Stimulated activated CD4-positive, alpha-beta T cell treated with anti-CD3 and anti-CD28 coated beads, Interleukin-1b, Interleukin-23, amount 100 ng/mL, for 1 hour (primary cell): ENCODE data around the gene ADGRL3.
"Not testable (repeated sequence)": the region's sequence is repeated elsewhere in the genome, so short reads cannot be mapped to it uniquely, and the experiment has no call there.

Experiments used
- DNase-seq, 2 donors: peaks; one replicate each; pipeline ENCODE4 v3.0.0-alpha.2; 2020; ENCODE audit warnings: low read depth in 2 of 2

Gene ADGRL3

DNA sequence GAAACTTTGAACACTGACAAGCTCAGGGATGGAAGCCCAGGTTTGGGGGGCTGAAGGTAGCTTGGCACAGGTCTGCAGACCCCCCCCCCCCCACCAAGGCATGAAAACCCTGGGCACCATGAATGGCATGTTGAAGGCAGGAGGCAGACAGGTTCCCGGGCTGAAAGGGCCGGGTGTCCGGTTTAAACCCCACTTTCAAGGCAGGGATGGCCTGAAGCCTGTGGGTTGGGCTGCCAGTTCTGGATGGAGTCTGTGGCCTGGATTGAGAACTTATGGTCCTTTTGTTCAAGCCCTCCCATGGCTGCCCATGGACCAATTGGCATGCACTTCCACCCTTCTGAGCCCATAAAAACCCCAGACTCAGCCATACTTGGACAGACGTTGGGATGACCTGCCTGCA, 616.9 kb downstream of the ADGRL3 start:
- no peak for DNase-seq

GRCh38 chr4:61820136-61820535, 620.0 kb downstream of the ADGRL3 start:
- DNase-seq: no peak

DNA sequence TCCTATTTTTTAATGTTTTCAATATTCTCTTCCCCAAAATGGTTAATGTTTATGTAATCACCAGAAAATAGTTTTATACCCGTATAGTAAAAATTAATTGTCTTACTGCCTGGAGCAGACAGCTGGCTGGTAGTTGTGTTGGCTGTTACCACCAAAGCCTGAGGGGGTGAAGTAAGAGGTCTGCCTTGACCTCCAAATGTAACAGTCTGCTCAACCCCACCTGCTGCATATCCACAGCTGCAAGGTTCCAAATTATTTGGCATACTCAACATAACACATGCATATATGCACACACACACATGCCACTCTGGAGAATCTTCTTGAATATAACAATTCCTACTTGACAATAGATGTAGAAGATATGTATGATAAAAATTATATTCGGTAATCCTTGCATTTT, 624.3 kb downstream of the ADGRL3 start:
- DNase-seq: no peak

GRCh38 chr4:61827907-61828391, 627.8 kb downstream of the ADGRL3 start:
- DNase-seq: no peak

DNA sequence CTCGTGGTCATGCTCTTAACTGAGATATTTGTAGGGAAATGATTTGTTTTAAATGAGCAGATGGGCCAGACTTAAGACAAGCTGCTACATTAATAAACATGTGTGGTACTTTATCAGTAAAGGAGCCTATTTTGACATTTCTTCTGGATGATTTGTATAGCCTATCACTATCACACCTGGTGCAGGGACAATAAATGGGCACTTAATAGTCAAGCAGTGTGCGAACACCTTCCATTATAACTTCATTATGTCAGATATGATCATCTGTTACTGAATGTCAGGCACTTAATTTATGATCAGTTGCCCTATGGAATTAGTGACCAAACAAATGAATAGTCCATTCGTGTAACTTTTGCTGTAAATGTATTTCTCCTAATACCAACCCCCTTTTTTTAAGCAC, 628.8 kb downstream of the ADGRL3 start:
- DNase-seq: no peak

- no peak for DNase-seq
Observed at GRCh38 chr4:61831987-61832386, 631.9 kb downstream of the ADGRL3 start.

GRCh38 chr4:61837395-61837794, 637.3 kb downstream of the ADGRL3 start:
- DNase-seq: no peak

DNA sequence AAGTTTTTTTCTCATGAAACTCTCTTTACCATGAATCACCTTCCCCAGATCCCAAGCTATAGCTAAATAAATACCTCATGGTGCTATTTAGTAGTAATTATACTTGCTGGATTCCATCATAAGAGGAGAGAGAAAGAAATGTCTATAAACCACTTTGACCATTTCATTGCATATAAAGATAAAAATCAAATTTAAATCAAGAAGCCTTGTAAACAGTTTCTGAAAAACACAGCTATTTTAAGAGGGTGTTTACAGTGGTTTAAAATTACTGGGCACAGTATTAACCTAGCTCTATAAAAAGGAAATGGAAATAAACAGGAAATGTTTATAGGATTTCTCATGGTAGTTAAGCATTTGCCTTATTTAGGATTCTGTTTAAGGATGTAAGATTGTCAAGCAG, 637.9 kb downstream of the ADGRL3 start:
- no peak for DNase-seq

DNA sequence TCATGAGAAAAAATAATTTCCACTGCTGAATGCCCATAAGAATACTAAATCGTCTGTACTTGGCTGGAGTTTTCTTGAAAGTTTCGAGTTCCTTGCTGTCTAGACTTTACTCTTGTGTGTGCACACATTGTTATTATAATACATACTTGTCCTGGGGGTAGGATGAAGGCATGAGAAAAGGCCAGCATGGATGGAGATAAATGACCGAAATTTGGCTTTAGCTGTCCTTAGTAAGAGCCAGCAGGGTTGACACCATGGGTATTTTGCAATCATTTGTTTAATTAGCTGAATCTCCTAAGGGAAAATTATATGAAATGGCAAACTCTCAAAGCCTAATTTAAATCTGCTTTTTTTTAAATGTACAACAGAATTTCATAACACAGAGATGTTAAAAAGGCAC, 641.6 kb downstream of the ADGRL3 start:
- DNase-seq: no peak

- no peak for DNase-seq
Observed at GRCh38 chr4:61851126-61851525, 651.0 kb downstream of the ADGRL3 start.

- DNase-seq: not testable (repeated sequence)
Observed at GRCh38 chr4:61852105-61852504, 652.0 kb downstream of the ADGRL3 start.

- no peak for DNase-seq
Observed at GRCh38 chr4:61853041-61853440, 652.9 kb downstream of the ADGRL3 start.

GRCh38 chr4:61860376-61860775, 660.2 kb downstream of the ADGRL3 start:
- no peak for DNase-seq

DNA sequence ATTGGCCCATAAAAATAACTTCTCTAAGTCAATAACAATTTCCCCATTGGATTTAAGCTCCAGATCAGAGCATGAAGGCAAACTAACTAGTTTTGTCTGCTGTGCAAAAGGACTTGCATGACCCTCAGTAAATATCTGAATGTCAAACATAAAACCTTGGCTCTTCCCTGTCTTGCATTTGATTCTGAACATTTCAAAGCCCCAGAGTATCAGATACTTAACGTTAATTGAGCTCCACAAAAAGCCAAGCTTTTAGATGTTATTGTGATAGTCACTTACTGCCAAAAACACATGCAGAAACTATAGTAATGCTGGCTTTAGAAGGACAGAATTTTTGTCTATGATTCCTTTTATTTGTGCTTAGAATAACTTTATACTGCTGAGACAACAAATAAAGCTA, 664.2 kb downstream of the ADGRL3 start:
- no peak for DNase-seq

DNA sequence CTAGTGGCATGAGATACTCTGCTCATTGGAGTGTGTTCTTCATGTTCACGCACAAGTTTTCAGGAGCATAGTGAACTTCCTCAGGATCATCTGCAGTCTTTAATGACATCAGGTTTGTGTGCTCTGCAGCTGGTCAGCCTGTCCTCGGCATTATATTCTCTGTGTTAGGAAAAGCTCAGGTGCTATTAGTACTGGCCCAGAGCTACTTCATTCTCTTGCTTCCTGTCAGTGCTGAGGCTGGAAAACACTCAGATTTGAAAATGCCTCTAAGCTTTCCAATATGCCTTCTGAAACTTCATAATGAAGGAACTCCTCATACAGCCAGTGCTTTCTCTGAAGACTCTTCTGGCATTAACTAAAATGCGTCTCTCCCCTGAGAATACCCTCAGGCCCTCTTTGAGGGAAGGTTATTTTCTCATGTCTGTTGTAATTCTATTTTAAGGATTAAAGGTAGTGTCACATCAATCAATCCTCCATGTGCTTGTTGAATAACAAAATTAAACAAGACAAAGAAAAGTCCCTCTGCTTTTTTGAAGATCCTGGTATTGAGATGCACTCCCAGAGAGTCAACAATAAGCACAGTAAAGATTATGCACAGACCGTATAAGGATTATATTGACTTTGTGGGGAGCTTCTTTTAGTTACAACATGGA, 666.4 kb downstream of the ADGRL3 start:
- no peak for DNase-seq

DNA sequence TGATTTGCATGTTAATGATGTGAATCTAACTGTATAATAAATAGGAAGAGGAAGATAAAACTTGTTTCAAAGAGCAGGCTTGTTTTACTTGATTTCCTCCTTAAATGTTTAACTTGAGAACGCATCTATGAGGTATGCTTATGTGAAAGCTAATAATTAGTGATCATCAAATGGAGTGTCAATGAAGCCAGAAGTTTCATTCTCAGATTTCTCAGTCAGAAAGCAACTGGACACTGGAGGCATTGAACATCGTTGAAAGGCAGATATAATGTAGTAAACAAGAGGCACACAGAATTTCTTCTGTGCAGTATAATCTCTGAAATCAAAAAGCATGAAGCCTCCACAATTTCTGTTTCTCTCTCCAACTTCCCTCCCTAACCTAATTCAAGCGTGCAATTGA, 672.9 kb downstream of the ADGRL3 start:
- no peak for DNase-seq

DNA sequence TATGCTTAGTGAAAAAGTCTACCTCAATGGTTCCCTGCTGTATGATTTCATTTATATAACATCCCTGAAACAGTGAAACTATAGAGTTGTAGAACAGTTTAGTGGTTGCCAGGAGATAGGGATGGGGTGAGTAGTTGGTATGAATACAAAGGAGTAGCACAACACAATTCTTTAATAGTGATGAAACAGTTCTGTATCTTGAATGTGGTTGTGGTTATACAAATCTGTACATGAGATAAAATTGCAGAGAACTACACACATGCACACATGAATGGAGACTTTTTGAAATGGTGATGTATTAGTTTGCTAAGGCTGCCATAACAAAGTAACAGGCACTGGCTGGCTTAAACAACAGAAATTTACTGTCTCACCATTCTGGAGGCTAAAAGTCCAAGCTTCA, 677.1 kb downstream of the ADGRL3 start:
- no peak for DNase-seq

DNA sequence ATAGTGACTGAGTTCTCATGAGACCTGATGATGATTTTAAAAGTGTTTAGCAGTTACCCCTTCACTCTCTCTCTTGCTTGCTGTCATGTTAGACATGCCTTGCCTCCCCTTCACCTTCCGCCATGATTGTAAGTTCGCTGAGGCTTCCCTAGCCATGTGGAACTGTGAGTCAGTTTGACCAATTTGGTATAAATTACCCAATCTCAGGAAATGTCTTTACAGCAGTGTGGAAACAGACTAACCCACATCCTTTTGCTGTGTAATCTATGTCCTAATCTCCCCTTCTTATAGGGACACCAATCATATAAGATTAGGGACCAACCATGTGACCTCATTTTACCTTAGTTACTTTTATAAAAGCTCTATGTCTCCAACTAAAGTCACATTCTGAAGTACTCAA, 677.8 kb downstream of the ADGRL3 start:
- no peak for DNase-seq

DNA sequence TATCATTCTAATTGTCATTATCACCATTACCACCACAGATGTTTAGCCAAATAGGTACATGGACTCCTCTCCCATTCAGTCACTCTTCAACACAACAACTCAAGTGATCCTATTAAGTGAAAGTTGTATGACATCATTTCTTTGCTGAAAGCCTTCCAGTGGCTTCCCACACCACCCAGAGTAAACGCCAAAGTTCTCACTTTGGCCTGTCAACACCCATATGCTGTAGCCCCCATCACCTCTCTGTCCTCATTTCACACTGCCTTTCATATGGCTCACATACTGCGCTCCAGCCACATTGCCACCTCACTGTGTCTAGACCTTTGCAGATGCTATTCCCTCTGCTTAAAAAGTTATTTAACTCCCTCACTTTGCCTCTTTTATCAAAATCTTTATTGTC, 682.3 kb downstream of the ADGRL3 start:
- no peak for DNase-seq

- no peak for DNase-seq
Observed at GRCh38 chr4:61886131-61886530, 686.0 kb downstream of the ADGRL3 start.

GRCh38 chr4:61889117-61889516, 689.0 kb downstream of the ADGRL3 start:
- no peak for DNase-seq

- DNase-seq: no peak
Observed at GRCh38 chr4:61890321-61890720, 690.2 kb downstream of the ADGRL3 start.

DNA sequence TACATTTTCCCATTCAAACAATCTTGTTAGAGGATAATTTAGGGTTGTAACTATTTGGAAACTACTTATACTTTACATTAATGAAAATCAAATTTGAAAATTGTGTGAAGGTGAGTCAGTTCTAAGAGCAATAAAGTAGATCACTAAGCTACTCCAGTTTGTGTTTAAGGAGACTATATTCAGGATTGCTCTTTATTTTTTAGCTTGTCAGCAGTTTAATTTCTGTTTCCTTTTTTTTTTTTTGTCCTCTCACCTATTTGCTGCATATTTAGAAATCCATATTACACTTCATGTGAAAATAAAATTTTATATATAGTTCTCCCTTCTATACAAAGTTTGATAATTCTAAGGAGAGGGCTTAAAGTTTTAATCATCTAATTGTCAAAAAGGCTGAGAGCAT, 691.8 kb downstream of the ADGRL3 start:
- DNase-seq: no peak

DNA sequence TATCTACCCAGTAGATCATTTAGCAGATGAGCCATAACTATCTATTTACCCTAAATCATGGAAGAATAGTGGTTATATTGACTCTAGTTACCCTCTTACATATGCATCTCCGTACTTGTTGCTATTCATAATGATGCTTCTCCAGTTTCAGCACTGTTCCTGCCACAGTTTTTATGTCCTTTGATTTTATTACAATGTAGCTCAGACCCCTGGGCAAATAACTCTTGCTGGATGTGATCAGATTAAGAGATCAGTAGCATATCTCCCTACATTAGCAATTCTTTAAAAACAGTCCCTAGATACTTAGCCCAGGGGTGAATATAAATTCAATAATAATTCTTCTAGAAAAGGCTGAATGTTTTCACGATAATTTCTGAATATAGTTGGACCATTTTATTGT, 696.5 kb downstream of the ADGRL3 start:
- DNase-seq: no peak
